Posterior cingulate gyrus (tissue), 11 donors: ENCODE results near the gene ARTN.
A peak's percentile ranks its signal among the peaks of the same experiment; 100 is the strongest.

ENCODE experiments used
- DNase-seq, 10 donors: peaks; one replicate each; pipeline versions ENCODE4 v3.0.0 to v3.0.0-alpha.2; 2020 to 2021; ENCODE audit warnings: mixed read lengths in 3 of 10
- intact Hi-C: fragments of 100-400 bp; cut with DNase I; formaldehyde crosslinking; loops from one replicate; pipeline ENCODE4 v1.15.1; 2023

ARTN gene

DNA sequence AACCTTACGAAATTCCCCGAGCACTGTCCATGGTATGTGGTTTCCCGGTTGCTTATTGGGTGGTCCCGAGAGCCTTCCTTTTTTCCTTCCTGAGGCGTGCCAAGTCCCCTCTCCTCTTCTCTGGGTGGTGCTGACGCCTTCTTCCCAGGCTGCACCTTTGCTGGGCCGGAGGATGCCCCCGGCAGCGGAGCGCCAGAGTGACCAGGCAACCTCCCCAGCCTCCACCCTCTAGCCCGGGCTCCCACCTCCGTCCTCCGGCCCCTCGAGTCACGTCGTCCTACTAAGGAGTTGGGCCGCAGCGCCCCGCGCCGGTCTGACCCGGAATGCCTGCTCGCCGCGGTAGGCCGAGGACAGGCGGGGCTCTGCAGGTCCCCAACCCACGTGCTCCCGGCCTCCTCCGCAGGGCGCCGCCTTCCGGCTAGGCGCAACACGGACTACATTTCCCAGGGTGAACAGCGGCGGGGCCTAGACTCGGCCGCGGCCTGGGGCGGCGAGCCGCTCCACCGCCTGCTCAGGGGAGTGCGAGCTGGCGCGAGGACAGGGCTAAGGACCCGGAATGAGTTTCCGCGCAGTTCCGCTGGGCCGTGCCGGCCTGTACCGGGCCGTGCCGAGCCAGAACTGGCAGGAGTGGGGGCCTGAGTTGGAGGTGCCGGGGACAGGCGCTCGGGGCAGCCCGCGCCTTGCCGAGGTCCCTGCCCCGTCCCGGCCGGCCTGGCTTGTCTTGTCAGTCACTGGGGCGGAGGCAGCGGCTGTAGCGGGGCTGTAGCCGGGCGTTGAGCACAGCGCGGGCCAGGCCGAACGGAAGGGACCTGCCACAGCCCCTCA, 12.8 kb downstream of the ARTN start, which contains the start of gene IPO13:
Gene IPO13 (plus strand): TSS at position 715 of the 825 bp plus-strand sequence. CDS start 651 bp downstream, outside the sequence.
- peak; percentile 95 to 100 (median 97) for DNase-seq
- intact Hi-C loops, result loop anchor here (2.0 to 10.0 kb wide), 2 partner anchors 28 to 88 kb away; partner anchors contain the start of genes ATP6V0B and SLC6A9

- intact Hi-C loops, result loop anchor here (2.0 to 10.0 kb wide), 2 partner anchors 28 to 88 kb away; partner anchors contain the start of genes ATP6V0B and SLC6A9
- peak in 1 of 10 donors; percentile 87 for DNase-seq
These were observed 13.7 kb downstream of the ARTN start for GRCh38 chr1:43947061-43947873.

DNA sequence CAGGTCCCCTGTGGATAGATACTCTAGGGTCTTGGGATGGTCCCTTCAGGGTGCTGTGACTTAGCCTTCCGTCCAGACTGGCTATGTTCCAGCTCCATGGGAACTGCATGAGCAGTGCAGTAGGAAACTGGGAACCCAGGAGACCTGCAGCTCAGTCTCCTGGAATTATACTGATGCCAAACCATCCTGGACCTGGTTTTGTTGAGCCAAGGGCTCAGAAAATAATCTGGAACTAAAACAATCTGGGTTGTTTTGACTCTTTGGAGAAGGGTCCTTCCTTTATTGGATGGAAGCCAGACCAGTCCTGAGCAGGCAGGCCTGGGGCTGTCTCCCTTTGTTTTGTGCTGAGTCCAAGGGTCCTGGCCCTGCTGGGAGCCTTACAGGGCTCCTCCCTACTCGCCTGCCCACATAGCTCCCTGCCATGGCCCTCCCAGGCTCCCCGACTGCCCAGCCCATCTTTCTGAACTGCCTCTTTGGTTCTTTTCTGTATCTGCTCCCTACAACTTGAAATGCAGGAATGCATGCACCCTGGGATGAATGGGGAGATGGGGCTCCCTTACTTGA, 14.4 kb downstream of the ARTN start:
- DNase-seq, result peak in 1 of 10 donors; percentile 86
- intact Hi-C loops, result loop anchor here (2.0 to 10.0 kb wide), 2 partner anchors 27 to 87 kb away; partner anchors contain the start of genes ATP6V0B and SLC6A9

DNA sequence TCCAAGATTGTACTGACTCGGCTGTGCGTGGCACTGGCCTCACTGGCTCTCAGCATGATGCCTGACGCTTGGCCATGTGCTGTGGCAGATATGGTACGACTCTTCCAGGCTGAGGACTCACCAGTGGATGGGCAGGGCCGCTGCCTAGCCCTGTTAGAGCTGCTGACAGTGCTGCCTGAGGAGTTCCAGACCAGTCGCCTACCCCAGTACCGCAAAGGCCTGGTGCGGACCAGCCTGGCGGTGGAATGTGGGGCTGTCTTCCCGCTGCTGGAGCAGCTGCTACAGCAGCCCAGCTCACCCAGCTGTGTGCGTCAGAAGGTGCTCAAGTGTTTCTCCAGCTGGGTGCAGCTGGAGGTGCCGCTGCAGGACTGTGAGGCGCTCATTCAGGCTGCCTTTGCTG, 16.1 kb downstream of the ARTN start:
- intact Hi-C loops, result loop anchor here (10.0 kb wide), 1 partner anchor 85 kb away; the partner anchor contains the start of gene SLC6A9
- DNase-seq, result no peak

GRCh38 chr1:43951021-43951985, 17.7 kb downstream of the ARTN start:
- no peak for DNase-seq
- intact Hi-C loops, result no loop called here

GRCh38 chr1:43952731-43953346, 19.2 kb downstream of the ARTN start:
- DNase-seq, result peak in 7 of 10 donors; percentile 50 to 95 (median 73)
- intact Hi-C loops, result no loop called here

GRCh38 chr1:43953361-43953760, 19.8 kb downstream of the ARTN start:
- intact Hi-C loops, result no loop called here
- DNase-seq, result peak in 2 of 10 donors; percentile 53 to 60

DNA sequence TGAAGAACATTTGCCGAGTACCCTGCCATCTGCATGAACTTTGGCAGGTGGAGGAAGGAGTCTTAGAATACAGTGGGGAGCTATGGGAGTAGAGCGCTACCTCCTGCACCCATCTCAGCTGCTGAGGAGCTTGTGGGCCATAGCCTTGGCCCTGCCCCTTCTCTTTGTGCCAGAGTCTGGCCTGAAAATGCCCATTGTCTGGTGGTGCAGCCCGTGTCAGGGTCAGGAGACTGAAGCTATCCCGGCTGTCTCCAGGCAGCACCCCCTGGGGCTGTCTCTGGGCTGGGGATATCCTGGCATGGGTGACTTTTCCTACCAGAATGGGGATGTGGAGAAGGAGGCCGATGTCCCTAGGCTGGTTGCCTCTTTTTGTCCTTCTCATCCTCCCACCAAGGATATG, 20.4 kb downstream of the ARTN start:
- peak; percentile 66 to 98 (median 84) for DNase-seq
- intact Hi-C loops, result no loop called here

DNA sequence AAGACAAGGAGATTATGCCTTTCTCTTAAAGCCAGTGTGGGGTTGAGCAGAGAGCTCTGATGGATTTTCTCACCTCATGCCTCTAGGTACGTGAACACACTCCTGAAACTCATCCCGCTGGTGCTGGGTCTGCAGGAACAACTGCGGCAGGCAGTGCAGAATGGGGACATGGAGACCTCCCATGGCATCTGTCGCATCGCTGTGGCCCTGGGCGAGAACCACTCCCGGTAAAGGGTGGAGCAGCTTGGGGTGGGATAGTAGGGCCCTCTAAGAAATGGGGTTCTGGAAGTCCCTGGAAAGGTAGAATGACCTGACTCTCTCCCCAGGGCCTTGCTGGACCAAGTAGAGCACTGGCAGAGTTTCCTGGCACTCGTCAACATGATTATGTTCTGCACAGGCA, 22.6 kb downstream of the ARTN start:
- intact Hi-C loops, result no loop called here
- peak in 2 of 10 donors; percentile 35 to 53 for DNase-seq

DNA sequence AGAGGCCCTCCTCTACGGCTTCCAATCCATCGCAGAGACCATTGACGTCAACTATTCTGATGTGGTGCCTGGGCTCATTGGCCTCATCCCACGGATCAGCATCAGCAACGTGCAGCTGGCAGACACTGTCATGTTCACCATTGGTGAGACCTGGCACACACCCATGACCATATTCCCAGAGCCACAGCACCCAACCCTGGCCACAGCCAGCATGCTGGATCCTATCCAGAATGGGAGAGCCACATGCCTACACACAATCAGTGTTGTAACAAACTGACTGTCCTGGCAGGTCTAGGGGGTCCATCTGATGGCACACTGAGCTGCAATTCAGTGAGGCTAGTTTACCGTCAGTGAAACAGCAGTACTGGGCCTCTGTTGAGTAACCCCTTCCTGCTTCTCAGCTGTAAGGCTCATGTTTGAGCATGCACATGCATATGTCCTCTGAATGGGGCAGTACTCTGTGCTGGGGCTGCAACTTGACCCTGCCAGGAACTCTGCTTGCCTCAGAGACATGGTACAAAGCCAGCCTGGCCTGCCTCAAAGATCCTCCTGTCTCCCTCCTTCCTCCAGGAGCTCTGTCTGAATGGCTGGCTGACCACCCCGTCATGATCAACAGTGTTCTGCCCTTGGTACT, 23.9 kb downstream of the ARTN start:
- peak in 2 of 10 donors; percentile 52 to 55 for DNase-seq
- intact Hi-C loops, result no loop called here

GRCh38 chr1:43958351-43959255, 25.0 kb downstream of the ARTN start:
- intact Hi-C loops, result no loop called here
- DNase-seq, result peak in 2 of 10 donors; percentile 9 to 37

DNA sequence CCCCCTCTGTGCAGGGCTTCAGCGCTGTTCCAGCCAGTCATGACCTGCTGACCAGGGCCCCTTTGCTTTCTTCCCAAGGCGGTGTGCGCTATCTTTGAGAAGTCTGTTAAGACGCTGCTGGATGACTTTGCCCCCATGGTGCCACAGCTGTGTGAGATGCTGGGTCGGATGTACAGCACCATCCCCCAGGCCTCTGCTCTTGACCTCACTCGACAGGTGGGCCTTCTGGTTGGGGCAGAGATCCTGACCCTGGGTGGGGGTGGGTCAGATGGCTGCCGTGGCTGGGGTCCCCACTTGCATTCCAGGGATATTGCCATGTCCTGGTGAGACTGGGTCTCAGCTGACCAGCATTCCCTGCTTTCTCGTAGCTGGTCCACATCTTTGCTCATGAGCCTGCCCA, 27.2 kb downstream of the ARTN start:
- peak in 2 of 10 donors; percentile 55 to 62 for DNase-seq
- intact Hi-C loops, result no loop called here

DNA sequence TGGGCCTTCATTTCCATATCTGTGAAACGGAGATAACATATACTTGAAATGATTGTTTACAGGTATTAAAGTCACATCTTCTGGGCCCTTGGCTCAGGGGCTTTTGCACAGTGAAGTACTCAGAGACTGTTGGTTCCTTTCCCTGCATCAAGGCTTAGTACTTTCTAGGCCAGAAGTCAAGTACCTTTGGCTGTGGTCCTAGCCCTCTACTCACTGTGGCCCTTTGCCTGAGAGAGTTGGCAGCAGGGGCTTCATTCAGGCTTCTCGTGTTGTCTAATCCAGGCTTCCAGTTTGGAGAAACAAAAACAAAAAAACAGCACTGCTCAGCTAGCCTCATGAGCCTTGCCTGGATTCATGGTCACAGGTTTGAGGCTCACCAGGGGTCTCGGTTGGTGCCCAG, 28.1 kb downstream of the ARTN start:
- DNase-seq, result peak in 1 of 10 donors; percentile 23
- intact Hi-C loops, result no loop called here

DNA sequence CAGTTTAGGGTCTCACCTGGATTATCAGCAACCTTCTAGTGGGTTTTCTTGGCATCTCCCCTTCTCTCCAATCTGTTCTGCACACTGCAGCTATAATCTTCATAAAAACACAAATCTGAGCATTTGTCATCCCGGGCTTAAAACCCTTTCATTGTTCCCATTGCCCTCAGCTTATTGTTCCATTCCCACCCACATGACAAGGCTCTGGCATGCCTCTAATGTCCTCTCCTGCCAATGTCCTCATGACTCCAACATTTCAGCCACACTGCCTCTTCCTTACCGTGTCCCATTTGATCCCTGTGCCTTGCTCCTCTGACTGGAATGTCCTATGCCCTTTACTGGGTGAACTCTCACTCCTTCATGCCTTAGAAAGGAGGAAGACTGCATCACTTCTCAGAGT, 28.7 kb downstream of the ARTN start:
- intact Hi-C loops, result no loop called here
- peak in 2 of 10 donors; percentile 12 to 54 for DNase-seq

DNA sequence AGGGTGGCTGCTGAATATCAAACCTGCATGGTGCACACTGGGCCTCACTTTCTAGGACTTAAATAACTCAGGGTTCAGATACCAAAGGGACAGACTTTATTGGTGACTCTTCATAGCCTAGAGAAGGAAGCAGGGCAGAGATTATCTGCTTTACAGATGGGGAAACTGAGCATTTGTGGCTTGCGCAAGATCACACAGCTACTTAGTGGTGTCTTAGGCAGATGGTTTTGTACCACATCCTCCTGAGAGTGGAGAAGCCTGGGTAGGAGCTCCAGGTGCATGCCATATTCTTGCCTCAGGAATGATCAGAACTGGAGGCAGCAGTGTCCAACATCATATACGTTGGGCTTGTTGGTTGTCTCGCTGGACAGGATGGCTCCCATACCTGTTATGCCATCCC, 29.4 kb downstream of the ARTN start:
- no peak for DNase-seq
- intact Hi-C loops, result no loop called here

DNA sequence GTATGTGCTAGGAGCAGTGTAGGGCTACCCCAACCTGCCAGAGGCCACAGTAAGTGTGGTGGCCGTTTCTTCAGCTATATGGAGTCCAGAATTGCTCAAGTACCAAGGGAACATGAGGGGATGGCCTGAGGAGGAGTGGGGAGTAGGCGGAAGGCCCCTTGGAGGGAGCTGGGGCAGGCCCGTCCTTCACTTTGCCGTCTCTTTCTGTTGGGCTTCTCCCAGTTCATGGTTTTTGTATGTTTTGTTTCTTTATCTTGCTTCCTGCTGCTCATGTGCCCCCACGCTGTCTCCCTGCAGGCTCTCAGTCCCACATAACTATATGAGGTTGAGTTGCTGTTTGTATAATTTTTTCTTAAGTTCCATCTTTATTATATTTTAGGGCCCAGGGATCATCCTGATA, 30.3 kb downstream of the ARTN start:
- DNase-seq, result peak in 1 of 10 donors; percentile 33
- intact Hi-C loops, result no loop called here

- no peak for DNase-seq
- intact Hi-C loops, result no loop called here
These were observed 31.7 kb downstream of the ARTN start for GRCh38 chr1:43965316-43965715.
